GM12891 (cell line): ENCODE measurements around the gene SLC25A6.

Experiments
- PAX5 ChIP-seq: IDR thresholded peaks from 2 replicates; pipeline ENCODE4 v1.6.1; 2011; ENCODE audit warnings: low read length, moderate library complexity, mild to moderate bottlenecking; ENCODE audit not compliant: insufficient read depth, severe bottlenecking
- POLR2A ChIP-seq: IDR thresholded peaks from 2 replicates; pipeline ENCODE4 v1.6.1; 2011; ENCODE audit warnings: low read depth, low read length, control low read depth
- POLR2AphosphoS5 ChIP-seq: IDR thresholded peaks from 2 replicates; pipeline ENCODE4 v1.6.1; 2011; ENCODE audit warnings: low read depth, low read length, control low read depth
- TAF1 ChIP-seq: IDR thresholded peaks from 2 replicates; pipeline ENCODE4 v1.6.1; 2011; ENCODE audit warnings: low read depth, low read length, control low read depth

GRCh38 chrX:1419545-1420355, 27.8 kb upstream of the SLC25A6 start:
- TF ChIP-seq POLR2A (no peak; the same call in 1 of the 2 replicates), POLR2AphosphoS5 (no peak; the same call in 1 of the 2 replicates), TAF1 (no peak), PAX5 (no peak)
